T-helper 1 cell treated with Interleukin-12 subunit alpha and Interleukin-12 subunit beta and Interleukin-4 antibody, amounts not matched to agents 30 μg/mL and 1 μg/mL, for 36 hours (primary cell): Measurements from ENCODE around the gene CEL.

Source experiments
- H3K27ac Mint-ChIP-seq: one replicate; pipeline ENCODE4 v1.8.0; 2021; ENCODE audit warnings: mild to moderate bottlenecking, mixed read lengths
- H3K27me3 Mint-ChIP-seq: one replicate; pipeline ENCODE4 v1.8.0; 2021; ENCODE audit warnings: low read depth, mixed read lengths
- H3K36me3 Mint-ChIP-seq: one replicate; pipeline ENCODE4 v1.8.0; 2021; ENCODE audit warnings: low read depth, mixed read lengths
- H3K4me1 Mint-ChIP-seq: one replicate; pipeline ENCODE4 v1.8.0; 2021; ENCODE audit warnings: low read depth, mixed read lengths
- H3K4me3 Mint-ChIP-seq: one replicate; pipeline ENCODE4 v1.8.0; 2021; ENCODE audit warnings: mild to moderate bottlenecking, moderate library complexity, mixed read lengths
- H3K9me3 Mint-ChIP-seq: one replicate; pipeline ENCODE4 v1.8.0; 2021; ENCODE audit warnings: mixed read lengths

Gene CEL

DNA sequence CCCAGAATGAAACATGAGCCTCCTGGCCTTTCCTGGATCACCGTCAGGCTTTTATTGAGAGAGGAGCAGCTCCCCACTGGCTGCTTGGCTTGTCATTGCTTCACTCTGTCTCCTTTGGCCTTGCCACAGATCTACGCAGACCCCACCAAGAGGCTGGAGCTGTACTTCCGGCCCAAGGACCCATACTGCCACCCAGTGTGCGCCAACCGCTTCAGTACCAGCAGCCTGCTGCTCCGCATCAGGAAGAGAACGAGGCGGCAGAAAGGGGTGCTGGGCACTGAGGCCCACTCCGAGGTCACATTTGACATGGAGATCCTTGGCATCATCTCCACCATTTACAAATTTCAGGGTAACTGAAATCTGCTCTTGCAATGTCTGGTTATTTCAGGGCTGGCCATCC lies 19.8 kb upstream of the CEL start:
- Mint-ChIP-seq H3K27ac (no peak overlapping the region), H3K4me3 (no peak overlapping the region), H3K27me3 (no peaks in the 10 kb centered on the region), H3K36me3 (peaks cover 12% of the 10 kb centered on the region), H3K4me1 (peaks cover 11% of the 10 kb centered on the region), H3K9me3 (no peaks in the 10 kb centered on the region)

- H3K27me3 Mint-ChIP-seq, result no peaks in the 10 kb centered on the region
- peaks cover 12% of the 10 kb centered on the region for H3K36me3 Mint-ChIP-seq
- peaks cover 11% of the 10 kb centered on the region for H3K4me1 Mint-ChIP-seq
- no peak overlapping the region for H3K27ac Mint-ChIP-seq
- H3K9me3 Mint-ChIP-seq, result no peaks in the 10 kb centered on the region
- no peak overlapping the region for H3K4me3 Mint-ChIP-seq
These were observed 19.1 kb upstream of the CEL start for GRCh38 chr9:133042676-133043075.

DNA sequence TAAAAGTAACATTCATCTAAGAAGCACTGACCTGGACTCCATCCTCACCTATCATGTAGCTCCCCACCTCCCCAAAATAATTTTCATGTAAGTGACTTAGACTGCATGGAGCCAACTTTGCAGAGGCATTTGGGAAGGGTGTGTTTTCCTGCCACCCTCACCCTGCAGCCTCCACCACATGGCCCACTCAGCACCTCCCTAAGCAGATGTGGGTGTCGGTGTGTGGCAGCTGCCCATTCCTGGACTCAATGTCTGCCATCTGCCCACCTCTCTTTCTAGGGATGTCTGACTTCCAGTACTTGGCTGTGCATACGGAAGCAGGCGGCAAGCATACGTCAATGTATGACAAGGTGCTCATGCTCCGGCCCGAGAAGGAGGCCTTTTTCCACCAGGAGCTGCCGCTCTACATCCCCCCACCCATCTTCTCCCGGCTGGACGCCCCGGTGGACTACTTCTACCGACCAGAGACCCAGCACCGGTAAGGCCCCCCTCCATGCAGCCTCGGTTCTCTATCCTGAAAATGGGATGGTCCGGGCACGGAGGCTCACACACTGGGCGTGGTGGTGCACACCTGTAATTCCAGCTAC lies 18.2 kb upstream of the CEL start:
- no peaks in the 10 kb centered on the region for H3K27me3 Mint-ChIP-seq
- H3K4me3 Mint-ChIP-seq, result no peak overlapping the region
- H3K27ac Mint-ChIP-seq, result no peak overlapping the region
- no peaks in the 10 kb centered on the region for H3K9me3 Mint-ChIP-seq
- peaks cover 6% of the 10 kb centered on the region for H3K4me1 Mint-ChIP-seq
- peaks cover 12% of the 10 kb centered on the region for H3K36me3 Mint-ChIP-seq

DNA sequence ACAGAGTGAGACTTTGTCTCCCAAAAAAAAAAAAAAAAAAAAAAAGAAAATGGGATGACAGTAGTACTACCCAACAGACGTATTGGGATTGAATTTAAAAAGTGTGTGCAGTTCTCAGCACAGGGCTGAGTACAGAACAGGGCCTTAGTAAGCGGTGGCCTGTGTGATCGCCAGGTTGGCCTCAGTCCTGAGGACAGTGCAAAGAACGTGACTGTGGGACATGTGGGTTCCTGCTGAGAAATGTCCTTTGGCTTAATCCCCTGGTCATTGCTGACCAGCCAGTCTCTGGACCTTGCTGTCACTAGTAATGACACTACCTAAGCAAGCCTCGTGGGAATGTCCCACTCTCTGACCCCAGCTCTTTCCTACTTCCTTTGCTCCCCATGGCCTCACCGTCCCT lies 17.7 kb upstream of the CEL start:
- Mint-ChIP-seq H3K4me3 (no peak overlapping the region), H3K36me3 (peaks cover 12% of the 10 kb centered on the region), H3K27ac (no peak overlapping the region), H3K4me1 (peaks cover 6% of the 10 kb centered on the region), H3K27me3 (no peaks in the 10 kb centered on the region), H3K9me3 (no peaks in the 10 kb centered on the region)

DNA sequence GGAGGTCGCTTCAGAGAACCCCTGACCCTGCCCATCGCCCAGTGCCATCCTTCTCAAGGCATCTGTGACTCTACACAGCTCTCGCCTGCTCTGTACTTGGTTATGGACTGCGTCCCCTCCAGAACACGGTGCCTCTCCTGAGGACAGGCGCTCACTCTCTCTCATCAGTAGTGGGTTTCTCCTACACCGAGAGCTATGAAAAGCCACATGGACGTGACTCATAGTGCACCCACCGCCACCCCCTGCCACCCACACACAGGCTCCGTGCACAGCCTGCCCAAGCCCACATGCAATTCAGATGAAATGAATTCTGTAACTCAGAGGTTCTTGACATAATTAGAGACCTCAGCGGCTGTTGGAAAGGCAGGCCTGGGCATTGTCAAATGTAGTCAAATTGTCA lies 17.1 kb upstream of the CEL start:
- no peak overlapping the region for H3K27ac Mint-ChIP-seq
- H3K9me3 Mint-ChIP-seq, result no peaks in the 10 kb centered on the region
- no peak overlapping the region for H3K4me3 Mint-ChIP-seq
- H3K27me3 Mint-ChIP-seq, result no peaks in the 10 kb centered on the region
- peaks cover 4% of the 10 kb centered on the region for H3K4me1 Mint-ChIP-seq
- H3K36me3 Mint-ChIP-seq, result peaks cover 12% of the 10 kb centered on the region

GRCh38 chr9:133045132-133045531 lies 16.6 kb upstream of the CEL start:
- peaks cover 12% of the 10 kb centered on the region for H3K36me3 Mint-ChIP-seq

DNA sequence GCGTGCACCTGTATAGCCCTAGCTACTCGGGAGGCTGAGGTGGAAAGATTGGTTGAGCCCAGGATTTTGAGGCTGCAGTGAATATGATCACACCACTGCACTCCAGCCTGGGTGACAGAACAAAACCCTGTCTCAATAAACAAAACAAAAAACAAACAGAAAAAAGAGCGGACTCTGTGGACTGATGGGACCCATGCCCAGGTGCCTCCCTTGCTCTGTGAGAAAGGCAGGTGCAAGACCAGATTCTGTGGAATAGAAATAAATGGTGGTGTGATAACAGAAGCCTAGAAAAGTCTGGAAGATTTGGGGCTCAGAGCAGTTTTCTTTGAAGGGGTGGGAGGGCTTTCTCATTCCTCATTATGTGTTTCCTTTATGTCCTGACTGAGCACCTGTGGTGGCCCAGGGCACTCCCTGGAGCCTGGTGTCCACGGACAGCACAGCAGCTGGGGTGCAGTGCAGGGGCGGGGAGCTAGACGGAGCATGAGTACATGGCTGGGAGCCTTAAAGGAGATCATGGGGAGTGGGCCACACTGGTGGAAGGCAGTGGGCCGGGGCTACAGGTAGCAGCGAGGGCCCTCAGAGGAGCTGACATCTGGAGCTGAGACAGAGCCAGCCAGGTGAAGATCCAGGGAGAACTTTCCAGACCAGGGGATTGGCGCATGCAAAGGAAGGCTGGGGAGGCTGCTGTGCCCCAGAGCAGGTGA lies 15.4 kb upstream of the CEL start:
- Mint-ChIP-seq H3K27me3 (no peaks in the 10 kb centered on the region), H3K27ac (no peak overlapping the region), H3K4me3 (no peak overlapping the region), H3K4me1 (peaks cover 1% of the 10 kb centered on the region), H3K9me3 (no peaks in the 10 kb centered on the region), H3K36me3 (peaks cover 15% of the 10 kb centered on the region)

More at GRCh38 chr9:133045132-133045531, 16.6 kb upstream of the CEL start:
- Mint-ChIP-seq H3K9me3 (no peaks in the 10 kb centered on the region), H3K4me3 (no peak overlapping the region), H3K27ac (no peak overlapping the region), H3K4me1 (peaks cover 3% of the 10 kb centered on the region), H3K27me3 (no peaks in the 10 kb centered on the region)

GRCh38 chr9:133046900-133047295 lies 14.9 kb upstream of the CEL start:
- no peak overlapping the region for H3K4me3 Mint-ChIP-seq
- H3K4me1 Mint-ChIP-seq, result peaks cover 1% of the 10 kb centered on the region
- no peak overlapping the region for H3K27ac Mint-ChIP-seq
- H3K9me3 Mint-ChIP-seq, result no peaks in the 10 kb centered on the region
- peaks cover 19% of the 10 kb centered on the region for H3K36me3 Mint-ChIP-seq
- H3K27me3 Mint-ChIP-seq, result no peaks in the 10 kb centered on the region

GRCh38 chr9:133048595-133048994 lies 13.2 kb upstream of the CEL start:
- H3K4me1 Mint-ChIP-seq, result peaks cover 1% of the 10 kb centered on the region
- no peak overlapping the region for H3K4me3 Mint-ChIP-seq
- H3K9me3 Mint-ChIP-seq, result no peaks in the 10 kb centered on the region
- no peak overlapping the region for H3K27ac Mint-ChIP-seq
- no peaks in the 10 kb centered on the region for H3K27me3 Mint-ChIP-seq
- peaks cover 16% of the 10 kb centered on the region for H3K36me3 Mint-ChIP-seq

DNA sequence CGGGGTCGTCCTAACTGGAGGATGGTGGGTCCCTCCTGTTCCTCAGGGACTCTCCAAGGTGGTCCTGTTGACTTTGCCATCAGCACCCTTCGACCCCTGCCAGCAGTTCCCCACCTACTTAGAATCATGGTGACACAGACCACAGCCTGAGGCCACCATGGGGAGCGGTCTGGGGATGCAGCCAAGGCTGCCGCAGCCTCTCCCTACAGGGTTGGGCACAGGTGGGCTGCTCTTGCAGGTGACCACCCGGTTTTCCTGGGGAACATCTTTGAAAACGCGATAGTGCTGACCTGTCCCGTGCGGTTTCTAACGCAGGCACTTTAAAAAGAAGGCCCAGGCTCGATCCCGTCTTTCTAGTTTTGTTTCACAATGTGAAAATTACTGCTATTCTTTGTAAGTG lies 12.7 kb upstream of the CEL start:
- no peaks in the 10 kb centered on the region for H3K27me3 Mint-ChIP-seq
- no peak overlapping the region for H3K4me3 Mint-ChIP-seq
- H3K4me1 Mint-ChIP-seq, result peaks cover 1% of the 10 kb centered on the region
- no peaks in the 10 kb centered on the region for H3K9me3 Mint-ChIP-seq
- no peak overlapping the region for H3K27ac Mint-ChIP-seq
- peaks cover 19% of the 10 kb centered on the region for H3K36me3 Mint-ChIP-seq

GRCh38 chr9:133050142-133050541 lies 11.6 kb upstream of the CEL start:
- H3K4me1 Mint-ChIP-seq, result peaks cover 1% of the 10 kb centered on the region
- H3K9me3 Mint-ChIP-seq, result no peaks in the 10 kb centered on the region
- no peak overlapping the region for H3K27ac Mint-ChIP-seq
- no peak overlapping the region for H3K4me3 Mint-ChIP-seq
- H3K27me3 Mint-ChIP-seq, result no peaks in the 10 kb centered on the region
- H3K36me3 Mint-ChIP-seq, result peaks cover 20% of the 10 kb centered on the region

- H3K36me3 Mint-ChIP-seq, result peaks cover 20% of the 10 kb centered on the region
- H3K27ac Mint-ChIP-seq, result no peak overlapping the region
- H3K4me1 Mint-ChIP-seq, result peaks cover 1% of the 10 kb centered on the region
- H3K4me3 Mint-ChIP-seq, result no peak overlapping the region
- H3K9me3 Mint-ChIP-seq, result no peaks in the 10 kb centered on the region
- no peaks in the 10 kb centered on the region for H3K27me3 Mint-ChIP-seq
These were observed 11.0 kb upstream of the CEL start for GRCh38 chr9:133050781-133051180.

DNA sequence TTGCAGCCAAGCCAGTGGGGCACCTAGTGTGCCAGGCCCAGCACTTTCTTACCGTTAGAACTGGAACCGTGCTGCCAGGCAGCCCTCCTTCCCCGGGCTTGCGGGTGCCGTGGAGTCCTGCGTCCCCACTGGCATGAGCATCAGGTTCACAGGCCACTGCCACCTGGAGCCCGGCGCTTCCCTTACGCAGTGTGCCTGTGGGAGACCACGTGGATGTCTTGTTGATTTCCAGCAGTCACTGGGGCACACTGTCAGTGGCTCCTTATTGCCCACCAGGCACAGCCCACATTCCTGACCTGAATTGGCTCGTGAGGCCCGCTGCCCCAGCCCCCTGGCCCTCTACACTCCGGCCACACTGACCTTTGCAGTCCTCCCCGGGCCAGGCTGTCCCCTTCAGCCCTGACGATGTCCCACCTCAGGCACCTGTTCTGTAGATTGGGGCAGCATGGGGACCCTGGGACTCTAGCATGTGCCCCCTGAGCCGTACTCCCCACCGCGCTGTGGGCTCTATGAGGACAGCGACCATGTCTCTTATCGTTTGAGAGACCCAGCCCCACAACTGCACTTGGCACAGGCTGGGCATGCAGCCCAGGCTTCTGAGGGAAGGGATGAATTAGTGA lies 10.4 kb upstream of the CEL start:
- Mint-ChIP-seq H3K27me3 (no peaks in the 10 kb centered on the region), H3K4me1 (peaks cover 3% of the 10 kb centered on the region), H3K9me3 (no peaks in the 10 kb centered on the region), H3K36me3 (peaks cover 26% of the 10 kb centered on the region), H3K4me3 (no peak overlapping the region), H3K27ac (no peak overlapping the region)

- Mint-ChIP-seq H3K27me3 (no peaks in the 10 kb centered on the region), H3K27ac (no peak overlapping the region), H3K36me3 (peaks cover 28% of the 10 kb centered on the region), H3K9me3 (no peaks in the 10 kb centered on the region), H3K4me3 (no peak overlapping the region), H3K4me1 (peaks cover 5% of the 10 kb centered on the region)
These were observed 9.7 kb upstream of the CEL start for GRCh38 chr9:133051966-133052539.
